IMR-90 (cell line): ENCODE measurements around the gene UNC5A. TPM values are rescaled to one million over a fixed set of nuclear protein-coding genes. Genes with fewer than 3 reads are reported as not detected.

Source experiments
- ATAC-seq: fragments of 200-7000 bp; cut with Tn5 transposase; 2 replicates; pipeline ENCODE4 v1.9.1; 2020; ENCODE audit warnings: low read depth, mild to moderate bottlenecking, moderate library complexity
- BruUV-seq: library from RNA; stranded (reverse); fragments of 400-500 nt; replicated peaks from 2 replicates; lab custom pipeline; 2021; lab: Mats Ljungman, UMichigan
- CTCF ChIA-PET: fragments of 300-600 bp; formaldehyde crosslinking; extraction: SDS; loops from one replicate; lab custom pipeline; 2021; ENCODE audit warnings: antibody characterized with exemption; lab: Yijun Ruan, JAX
- POLR2A ChIA-PET: fragments of 300-600 bp; sonication (Branson Sonifier 250); formaldehyde crosslinking; loops from one replicate; lab custom pipeline; 2022; ENCODE audit warnings: antibody characterized with exemption; ENCODE audit not compliant: unreplicated experiment; lab: Charles Lee
- DNase-seq: peaks from one replicate; pipeline ENCODE4 v3.0.0; 2013
- H2AFZ ChIP-seq: replicated peaks from 2 replicates; pipeline ENCODE3; 2013; ENCODE audit warnings: low read length, mild to moderate bottlenecking; ENCODE audit not compliant: poor library complexity
- H2AK5ac ChIP-seq: 2 replicates; pipeline ENCODE4 v1.6.1; 2013; ENCODE audit warnings: low read depth, low read length, inconsistent platforms
- H2AK9ac ChIP-seq: replicated peaks from 2 replicates; pipeline ENCODE3; 2013; ENCODE audit warnings: mild to moderate bottlenecking, low read depth, low read length, moderate library complexity; ENCODE audit not compliant: poor library complexity
- H2BK120ac ChIP-seq: 2 replicates; pipeline ENCODE4 v1.6.1; 2013; ENCODE audit warnings: low read depth, low read length, inconsistent platforms
- H2BK15ac ChIP-seq: 3 replicates; pipeline ENCODE4 v1.6.1; 2013; ENCODE audit warnings: low read depth, low read length, inconsistent platforms
- H2BK20ac ChIP-seq: 2 replicates; pipeline ENCODE4 v1.6.1; 2013; ENCODE audit warnings: low read depth, mild to moderate bottlenecking, inconsistent platforms, low read length, moderate library complexity
- H2BK5ac ChIP-seq: 2 replicates; pipeline ENCODE4 v1.6.1; 2013; ENCODE audit warnings: mild to moderate bottlenecking, low read depth, low read length, inconsistent platforms; ENCODE audit not compliant: poor library complexity, severe bottlenecking
- H3K14ac ChIP-seq: replicated peaks from 2 replicates; pipeline ENCODE4 v1.6.1; 2013; ENCODE audit warnings: low read depth, low read length, inconsistent platforms
- H3K18ac ChIP-seq: 2 replicates; pipeline ENCODE4 v1.6.1; 2013; ENCODE audit warnings: low read depth, low read length, control low read depth
- H3K23ac ChIP-seq: 2 replicates; pipeline ENCODE4 v1.6.1; 2013; ENCODE audit warnings: low read depth, low read length, inconsistent platforms
- H3K27ac ChIP-seq: 2 replicates; pipeline ENCODE4 v1.5.1; 2013; ENCODE audit warnings: mild to moderate bottlenecking, control low read depth, low read length; ENCODE audit not compliant: insufficient read depth
- H3K27me3 ChIP-seq: 2 replicates; pipeline ENCODE4 v1.6.1; 2013; ENCODE audit warnings: low read length; ENCODE audit not compliant: control insufficient read depth, insufficient read depth
- H3K36me3 ChIP-seq: 2 replicates; pipeline ENCODE4 v1.6.1; 2013; ENCODE audit warnings: low read length, mixed read lengths; ENCODE audit not compliant: control insufficient read depth, insufficient read depth
- H3K4ac ChIP-seq: 2 replicates; pipeline ENCODE4 v1.6.1; 2013; ENCODE audit warnings: low read depth, low read length, inconsistent platforms
- H3K4me1 ChIP-seq: 2 replicates; pipeline ENCODE4 v1.6.1; 2013; ENCODE audit warnings: low read length, mixed read lengths; ENCODE audit not compliant: control insufficient read depth, insufficient read depth
- H3K4me2 ChIP-seq: 2 replicates; pipeline ENCODE4 v1.6.1; 2013; ENCODE audit warnings: low read depth, mild to moderate bottlenecking, control low read depth, low read length, moderate library complexity
- H3K4me3 ChIP-seq: 2 replicates; pipeline ENCODE4 v1.5.1; 2013; ENCODE audit warnings: low read depth, mild to moderate bottlenecking, control low read depth, low read length, moderate library complexity; ENCODE audit not compliant: insufficient read depth
- H3K56ac ChIP-seq: 2 replicates; pipeline ENCODE4 v1.6.1; 2013; ENCODE audit warnings: low read length, inconsistent platforms; ENCODE audit not compliant: insufficient read depth; ENCODE audit errors: extremely low read depth
- H3K79me1 ChIP-seq, 2 experiments: 2 replicates each; pipeline ENCODE4 v1.6.1; 2013; ENCODE audit warnings: low read length in 2 of 2, inconsistent platforms in 1 of 2, low read depth in 1 of 2
- H3K9ac ChIP-seq: 2 replicates; pipeline ENCODE4 v1.6.1; 2013; ENCODE audit warnings: low read depth, low read length, control low read depth
- H3K9me1 ChIP-seq: 2 replicates; pipeline ENCODE4 v1.6.1; 2013; ENCODE audit warnings: low read length, inconsistent platforms; ENCODE audit not compliant: insufficient read depth
- H3K9me3 ChIP-seq: 2 replicates; pipeline ENCODE4 v1.6.1; 2013; ENCODE audit warnings: low read length; ENCODE audit not compliant: control insufficient read depth, insufficient read depth
- H4K20me1 ChIP-seq: 2 replicates; pipeline ENCODE4 v1.6.1; 2013; ENCODE audit warnings: low read length, inconsistent platforms; ENCODE audit not compliant: insufficient read depth
- H4K5ac ChIP-seq: 2 replicates; pipeline ENCODE4 v1.6.1; 2013; ENCODE audit warnings: mild to moderate bottlenecking, low read depth, low read length, control low read depth
- H4K8ac ChIP-seq, 2 experiments: 2 replicates each; pipeline ENCODE4 v1.6.1; 2013; ENCODE audit warnings: low read depth in 2 of 2, low read length in 2 of 2, control low read depth in 1 of 2, inconsistent platforms in 1 of 2
- H4K91ac ChIP-seq: 2 replicates; pipeline ENCODE4 v1.6.1; 2013; ENCODE audit warnings: low read depth, low read length, inconsistent platforms; ENCODE audit not compliant: insufficient read depth
- BHLHE40 ChIP-seq: fragments of 150-350 bp; IDR thresholded peaks from 2 replicates; pipeline ENCODE4 v1.6.1; 2016; ENCODE audit warnings: mild to moderate bottlenecking, low read depth, low read length
- CEBPB ChIP-seq: IDR thresholded peaks from 2 replicates; pipeline ENCODE4 v1.6.1; 2012; ENCODE audit warnings: low read depth, low read length, improper control_type of control experiment
- CHD1 ChIP-seq: IDR thresholded peaks from 2 replicates; pipeline ENCODE4 v1.6.1; 2012; ENCODE audit warnings: low read depth, low read length, improper control_type of control experiment
- MAZ ChIP-seq: IDR thresholded peaks from 2 replicates; pipeline ENCODE4 v1.6.1; 2012; ENCODE audit warnings: low read depth, mild to moderate bottlenecking, low read length, improper control_type of control experiment, moderate library complexity, borderline replicate concordance
- NFE2L2 ChIP-seq: fragments of 150-350 bp; IDR thresholded peaks from 2 replicates; pipeline ENCODE4 v1.6.1; 2016; ENCODE audit warnings: low read depth, mild to moderate bottlenecking, low read length
- POLR2A ChIP-seq: IDR thresholded peaks from 2 replicates; pipeline ENCODE4 v1.6.1; 2012; ENCODE audit warnings: mild to moderate bottlenecking, low read depth, low read length
- RAD21 ChIP-seq: IDR thresholded peaks from 2 replicates; pipeline ENCODE4 v1.6.1; 2012; ENCODE audit warnings: low read length, improper control_type of control experiment
- RCOR1 ChIP-seq: IDR thresholded peaks from 2 replicates; pipeline ENCODE4 v1.6.1; 2012; ENCODE audit warnings: mild to moderate bottlenecking, low read length, improper control_type of control experiment; ENCODE audit not compliant: insufficient replicate concordance
- RFX5 ChIP-seq: IDR thresholded peaks from 2 replicates; pipeline ENCODE4 v1.8.0; 2012; ENCODE audit warnings: low read depth, mild to moderate bottlenecking, low read length, moderate library complexity
- WGBS, 2 experiments: methylation state at CpG; one replicate each; pipeline versions ENCODE4 v1.1.5 to v1.1.7; 2013; ENCODE audit warnings: missing lambda C conversion rate in 2 of 2; ENCODE audit not compliant: insufficient read length in 1 of 2; ENCODE audit errors: extremely low coverage in 2 of 2; 5-methylcytosine and 5-hydroxymethylcytosine counted together
- dilution Hi-C: fragments of 300-500 bp; cut with HindIII; formaldehyde crosslinking; loops from one replicate; pipeline ENCODE4 v1.14.3; 2018; ENCODE audit warnings: low sequenced_read_pairs; ENCODE audit not compliant: unreplicated experiment
- in situ Hi-C: fragments of 300-500 bp; cut with MboI; formaldehyde crosslinking; loops from 3 replicates; pipeline ENCODE4 v1.14.3; 2019; ENCODE audit warnings: low sequenced_read_pairs, inconsistent platforms, mixed read lengths
- intact Hi-C: fragments of 100-400 bp; cut with micrococcal nuclease; formaldehyde crosslinking; loops from 2 replicates; pipeline ENCODE4 v1.10.0; 2022
- polyA plus RNA-seq, 3 experiments: library from polyadenylated mRNA; depleted of rRNA; stranded (reverse); fragments of >200 nt; gene quantifications; 2 replicates each; pipeline ENCODE4 v1.2.3, GENCODE V29; 2012; ENCODE audit warnings: low replicate concordance in 1 of 3
- total RNA-seq: library from RNA; depleted of rRNA; stranded (reverse); fragments of >200 nt; gene quantifications from 2 replicates; pipeline ENCODE4 v1.2.3, GENCODE V29; 2012
- TF ChIP-seq, protein P1 (sequence below): fragments of 150-350 bp; IDR thresholded peaks from 2 replicates; pipeline ENCODE4 v1.6.1; 2016; ENCODE audit warnings: low read depth, mild to moderate bottlenecking, low read length, moderate library complexity, borderline replicate concordance
- TF ChIP-seq, protein P2 (sequence below): fragments of 150-350 bp; IDR thresholded peaks from 2 replicates; pipeline ENCODE4 v1.6.1; 2017; ENCODE audit warnings: mild to moderate bottlenecking, antibody characterized with exemption, low read length, low read depth
- TF ChIP-seq, protein P3 (sequence below): conservative IDR thresholded peaks from 2 replicates; pipeline ENCODE4 v1.5.1; 2012; ENCODE audit warnings: mild to moderate bottlenecking, low read depth, low read length, improper control_type of control experiment

UNC5A gene
- total and polyA plus RNA-seq, 2 of the 4 experiments (the other 2 are of a cell fraction) = not detected

DNA sequence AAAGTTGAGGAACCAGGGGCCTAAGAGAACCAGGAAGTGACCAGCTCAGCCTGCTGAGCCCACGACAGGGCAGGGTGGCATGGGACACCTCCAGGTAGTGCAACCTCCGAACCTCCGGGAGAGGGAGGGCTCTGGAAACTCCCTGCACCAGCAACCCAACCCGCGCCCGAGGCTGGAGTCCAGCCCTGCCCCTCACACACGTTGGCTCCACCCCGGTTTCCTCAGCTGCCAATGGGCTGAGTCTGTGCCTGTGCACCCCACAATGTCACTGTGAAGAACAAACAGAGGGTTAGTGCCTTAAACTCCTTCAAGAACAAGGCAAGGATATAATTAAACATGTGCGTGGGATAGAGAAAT, 17.0 kb upstream of the UNC5A start:
- H3K27ac ChIP-seq = no peak overlapping the region
- ATAC-seq = peak; percentile 48; the same call in 1 of the 2 replicates
- H2BK120ac ChIP-seq = no peak overlapping the region
- H2BK5ac ChIP-seq = no peak overlapping the region
- 17% methylated on average over 1 of the region's 9 CpGs; no CpG with 5 or more reads in 1 of the 2 experiments for WGBS, 2 experiments
- no peak overlapping the region for H3K23ac ChIP-seq
- no peak overlapping the region for H4K91ac ChIP-seq
- peak overlapping the region; percentile 10 for H2AFZ ChIP-seq
- in situ Hi-C loops (no loop called here), intact Hi-C loops (no loop called here), dilution Hi-C loops (no loop called here)
- TF ChIP-seq NFE2L2 = no peak
- TF ChIP-seq RAD21 = no peak
- no peak for TF ChIP-seq MAZ
- TF ChIP-seq, protein P1, sequence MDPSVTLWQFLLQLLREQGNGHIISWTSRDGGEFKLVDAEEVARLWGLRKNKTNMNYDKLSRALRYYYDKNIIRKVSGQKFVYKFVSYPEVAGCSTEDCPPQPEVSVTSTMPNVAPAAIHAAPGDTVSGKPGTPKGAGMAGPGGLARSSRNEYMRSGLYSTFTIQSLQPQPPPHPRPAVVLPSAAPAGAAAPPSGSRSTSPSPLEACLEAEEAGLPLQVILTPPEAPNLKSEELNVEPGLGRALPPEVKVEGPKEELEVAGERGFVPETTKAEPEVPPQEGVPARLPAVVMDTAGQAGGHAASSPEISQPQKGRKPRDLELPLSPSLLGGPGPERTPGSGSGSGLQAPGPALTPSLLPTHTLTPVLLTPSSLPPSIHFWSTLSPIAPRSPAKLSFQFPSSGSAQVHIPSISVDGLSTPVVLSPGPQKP = no peak
- no peak for TF ChIP-seq BHLHE40
- TF ChIP-seq, protein P2, sequence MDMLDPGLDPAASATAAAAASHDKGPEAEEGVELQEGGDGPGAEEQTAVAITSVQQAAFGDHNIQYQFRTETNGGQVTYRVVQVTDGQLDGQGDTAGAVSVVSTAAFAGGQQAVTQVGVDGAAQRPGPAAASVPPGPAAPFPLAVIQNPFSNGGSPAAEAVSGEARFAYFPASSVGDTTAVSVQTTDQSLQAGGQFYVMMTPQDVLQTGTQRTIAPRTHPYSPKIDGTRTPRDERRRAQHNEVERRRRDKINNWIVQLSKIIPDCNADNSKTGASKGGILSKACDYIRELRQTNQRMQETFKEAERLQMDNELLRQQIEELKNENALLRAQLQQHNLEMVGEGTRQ = no peak
- no peak for TF ChIP-seq CHD1
- TF ChIP-seq POLR2A = no peak
- TF ChIP-seq, protein P3, sequence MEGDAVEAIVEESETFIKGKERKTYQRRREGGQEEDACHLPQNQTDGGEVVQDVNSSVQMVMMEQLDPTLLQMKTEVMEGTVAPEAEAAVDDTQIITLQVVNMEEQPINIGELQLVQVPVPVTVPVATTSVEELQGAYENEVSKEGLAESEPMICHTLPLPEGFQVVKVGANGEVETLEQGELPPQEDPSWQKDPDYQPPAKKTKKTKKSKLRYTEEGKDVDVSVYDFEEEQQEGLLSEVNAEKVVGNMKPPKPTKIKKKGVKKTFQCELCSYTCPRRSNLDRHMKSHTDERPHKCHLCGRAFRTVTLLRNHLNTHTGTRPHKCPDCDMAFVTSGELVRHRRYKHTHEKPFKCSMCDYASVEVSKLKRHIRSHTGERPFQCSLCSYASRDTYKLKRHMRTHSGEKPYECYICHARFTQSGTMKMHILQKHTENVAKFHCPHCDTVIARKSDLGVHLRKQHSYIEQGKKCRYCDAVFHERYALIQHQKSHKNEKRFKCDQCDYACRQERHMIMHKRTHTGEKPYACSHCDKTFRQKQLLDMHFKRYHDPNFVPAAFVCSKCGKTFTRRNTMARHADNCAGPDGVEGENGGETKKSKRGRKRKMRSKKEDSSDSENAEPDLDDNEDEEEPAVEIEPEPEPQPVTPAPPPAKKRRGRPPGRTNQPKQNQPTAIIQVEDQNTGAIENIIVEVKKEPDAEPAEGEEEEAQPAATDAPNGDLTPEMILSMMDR = no peak
- no peak for TF ChIP-seq RFX5
- TF ChIP-seq RCOR1 = no peak
- TF ChIP-seq CEBPB = no peak
- DNase-seq = no peak
- ChIA-PET POLR2A (no interaction called here), CTCF (interaction anchor here (0.9 kb wide), 1 partner anchor 12 kb away, joined by 3 read pairs; no protein-coding TSS in a partner anchor)
- H3K4ac ChIP-seq = no peak overlapping the region
- H2AK9ac ChIP-seq = no peak overlapping the region
- no peak overlapping the region for H3K4me3 ChIP-seq
- no peak overlapping the region for H2BK15ac ChIP-seq
- H3K9me3 ChIP-seq = no peaks in the 10 kb centered on the region
- H3K14ac ChIP-seq = no peak overlapping the region
- no peak overlapping the region for H4K8ac ChIP-seq
- BruUV-seq = no TSS peak
- H2BK20ac ChIP-seq = no peak overlapping the region
- H3K9me1 ChIP-seq = no peaks in the 10 kb centered on the region
- no peaks in the 10 kb centered on the region for H3K36me3 ChIP-seq
- no peak overlapping the region for H3K18ac ChIP-seq
- peaks cover 69% of the 10 kb centered on the region for H3K27me3 ChIP-seq
- H3K9ac ChIP-seq = no peak overlapping the region
- H4K5ac ChIP-seq = no peak overlapping the region
- H4K20me1 ChIP-seq = no peaks in the 10 kb centered on the region
- no peaks in the 10 kb centered on the region for H3K4me1 ChIP-seq
- no peak overlapping the region for H2AK5ac ChIP-seq
- no peak overlapping the region for H3K4me2 ChIP-seq
- H3K56ac ChIP-seq = no peak overlapping the region
- H3K79me1 ChIP-seq = no peaks in the 10 kb centered on the region
